LNCAP (cell line): ENCODE data around the gene UQCR11.
A peak's percentile ranks its signal among the peaks of the same experiment; 100 is the strongest.

Source experiments
- CTCF ChIP-seq: fragments of 450-650 bp; IDR thresholded peaks from 2 replicates; pipeline ENCODE4 v1.5.1; 2017; ENCODE audit warnings: mild to moderate bottlenecking

UQCR11 gene

GRCh38 chr19:1618157-1619093 lies 13.2 kb upstream of the UQCR11 start:
- peak; percentile 46 for TF ChIP-seq CTCF

GRCh38 chr19:1616875-1617274 lies 11.6 kb upstream of the UQCR11 start:
- TF ChIP-seq CTCF = no peak

- TF ChIP-seq CTCF = no peak
Measured at GRCh38 chr19:1616396-1616795, 11.1 kb upstream of the UQCR11 start.

GRCh38 chr19:1615156-1615765 lies 10.0 kb upstream of the UQCR11 start:
- TF ChIP-seq CTCF = no peak

GRCh38 chr19:1613808-1614570 lies 8.7 kb upstream of the UQCR11 start:
- no peak for TF ChIP-seq CTCF

- TF ChIP-seq CTCF = no peak
Measured at GRCh38 chr19:1613146-1613545, 7.9 kb upstream of the UQCR11 start.
